Measurements from ENCODE around the gene OASL. TPM values are rescaled to one million over a fixed set of nuclear protein-coding genes. Genes with fewer than 3 reads are reported as not detected.

OASL gene
- total RNA-seq, 1 donor from 2014 or later: 3.0 TPM

GRCh38 chr12:120999191-121000120, 39.6 kb downstream of the OASL start:
- Mint-ChIP-seq H3K9me3 (peaks cover 9% of the 10 kb centered on the region), H3K4me3 (no peak overlapping the region), H3K27me3 (peaks cover 2% of the 10 kb centered on the region), H3K36me3 (ENCODE audit: low read depth) (peaks cover 10% of the 10 kb centered on the region), H3K27ac (no peak overlapping the region), H3K4me1 (no peaks in the 10 kb centered on the region)
- DNase-seq: no peak
- intact Hi-C loops (cut with micrococcal nuclease): no loop called here

- DNase-seq: no peak
- Mint-ChIP-seq H3K4me3 (no peak overlapping the region), H3K9me3 (peaks cover 9% of the 10 kb centered on the region), H3K27me3 (peaks cover 2% of the 10 kb centered on the region), H3K27ac (no peak overlapping the region), H3K36me3 (ENCODE audit: low read depth) (peaks cover 6% of the 10 kb centered on the region), H3K4me1 (no peaks in the 10 kb centered on the region)
- intact Hi-C loops (cut with micrococcal nuclease): no loop called here
Observed at GRCh38 chr12:120998435-120998834, 40.6 kb downstream of the OASL start.

GRCh38 chr12:120997448-120997847, 41.6 kb downstream of the OASL start:
- intact Hi-C loops (cut with micrococcal nuclease): no loop called here

DNA sequence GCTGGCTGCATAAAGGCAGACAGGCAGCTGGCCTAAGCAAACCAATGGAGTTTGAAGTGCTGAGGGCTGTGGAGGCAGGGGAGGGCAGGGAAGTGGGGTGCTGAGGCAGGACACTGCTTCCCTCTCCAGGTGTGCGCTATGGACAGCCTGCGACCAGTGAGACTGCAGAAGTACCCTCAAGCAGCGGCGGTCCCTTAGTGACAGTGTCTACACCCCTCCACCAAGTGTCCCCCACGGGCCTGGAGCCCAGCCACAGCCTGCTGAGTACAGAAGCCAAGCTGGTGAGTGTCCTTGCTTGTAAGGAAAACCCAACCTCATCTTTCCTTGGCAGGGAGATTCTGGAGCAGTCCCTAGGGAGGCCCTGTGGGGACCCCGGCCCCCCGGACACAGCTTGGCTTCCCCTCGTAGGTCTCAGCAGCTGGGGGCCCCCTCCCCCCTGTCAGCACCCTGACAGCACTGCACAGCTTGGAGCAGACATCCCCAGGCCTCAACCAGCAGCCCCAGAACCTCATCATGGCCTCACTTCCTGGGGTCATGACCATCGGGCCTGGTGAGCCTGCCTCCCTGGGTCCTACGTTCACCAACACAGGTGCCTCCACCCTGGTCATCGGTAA, 42.8 kb downstream of the OASL start:
- no peaks in the 10 kb centered on the region for H3K4me1 Mint-ChIP-seq
- no peak overlapping the region for H3K4me3 Mint-ChIP-seq

More at GRCh38 chr12:120997448-120997847, 41.6 kb downstream of the OASL start:
- Mint-ChIP-seq H3K9me3 (peaks cover 9% of the 10 kb centered on the region), H3K36me3 (ENCODE audit: low read depth) (peaks cover under 1% of the 10 kb centered on the region), H3K27ac (no peak overlapping the region), H3K4me1 (no peaks in the 10 kb centered on the region), H3K4me3 (no peak overlapping the region), H3K27me3 (peaks cover 2% of the 10 kb centered on the region)
- no peak for DNase-seq

DNA sequence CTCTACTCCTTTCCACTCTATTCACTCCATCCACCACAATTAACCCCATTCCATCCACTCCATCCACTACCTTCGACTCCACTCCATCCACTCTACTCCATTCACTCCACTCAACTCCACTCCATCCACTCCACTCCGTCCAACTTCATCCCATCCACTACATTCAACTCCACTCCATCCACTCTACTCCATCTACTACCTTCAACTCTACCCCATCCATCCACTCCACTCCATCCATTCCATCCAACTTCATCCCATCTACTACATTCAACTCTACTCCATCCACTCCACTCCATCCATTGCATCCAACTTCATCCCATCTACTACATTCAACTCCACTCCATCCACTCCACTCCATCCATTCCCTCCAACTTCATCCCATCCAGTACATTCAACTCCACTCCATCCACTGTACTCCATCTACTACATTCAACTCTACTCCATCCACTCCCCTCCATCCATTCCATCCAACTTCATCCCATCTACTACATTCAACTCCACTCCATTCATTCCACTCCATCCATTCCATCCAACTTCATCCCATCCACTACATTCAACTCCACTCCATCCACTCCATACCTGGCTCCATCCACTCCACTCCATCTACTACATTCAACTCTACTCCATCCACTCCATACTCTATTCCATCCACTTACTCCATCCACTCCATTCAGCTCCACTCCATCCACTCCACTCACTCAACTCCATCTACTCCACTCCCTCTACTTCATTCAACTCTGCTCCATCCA, 44.3 kb downstream of the OASL start:
- H3K4me3 Mint-ChIP-seq: no peak overlapping the region
- H3K27ac Mint-ChIP-seq: no peak overlapping the region
- H3K4me1 Mint-ChIP-seq: no peaks in the 10 kb centered on the region
- DNase-seq: no peak
- H3K36me3 Mint-ChIP-seq (ENCODE audit: low read depth): no peaks in the 10 kb centered on the region
- peaks cover 2% of the 10 kb centered on the region for H3K27me3 Mint-ChIP-seq
- intact Hi-C loops (cut with micrococcal nuclease): no loop called here
- H3K9me3 Mint-ChIP-seq: peaks cover 9% of the 10 kb centered on the region

More for the DNA sequence above, 42.8 kb downstream of the OASL start:
- Mint-ChIP-seq H3K27me3 (peaks cover 2% of the 10 kb centered on the region), H3K27ac (no peak overlapping the region), H3K9me3 (peaks cover 9% of the 10 kb centered on the region), H3K36me3 (ENCODE audit: low read depth) (no peaks in the 10 kb centered on the region)
- DNase-seq: no peak
- intact Hi-C loops (cut with micrococcal nuclease): no loop called here

GRCh38 chr12:120994059-120994458, 45.0 kb downstream of the OASL start:
- peaks cover 2% of the 10 kb centered on the region for H3K27me3 Mint-ChIP-seq
- no peak for DNase-seq
- no peaks in the 10 kb centered on the region for H3K36me3 Mint-ChIP-seq (ENCODE audit: low read depth)
- no peak overlapping the region for H3K27ac Mint-ChIP-seq
- H3K4me1 Mint-ChIP-seq: no peaks in the 10 kb centered on the region
- intact Hi-C loops (cut with micrococcal nuclease): no loop called here
- no peak overlapping the region for H3K4me3 Mint-ChIP-seq
- H3K9me3 Mint-ChIP-seq: peaks cover 9% of the 10 kb centered on the region

DNA sequence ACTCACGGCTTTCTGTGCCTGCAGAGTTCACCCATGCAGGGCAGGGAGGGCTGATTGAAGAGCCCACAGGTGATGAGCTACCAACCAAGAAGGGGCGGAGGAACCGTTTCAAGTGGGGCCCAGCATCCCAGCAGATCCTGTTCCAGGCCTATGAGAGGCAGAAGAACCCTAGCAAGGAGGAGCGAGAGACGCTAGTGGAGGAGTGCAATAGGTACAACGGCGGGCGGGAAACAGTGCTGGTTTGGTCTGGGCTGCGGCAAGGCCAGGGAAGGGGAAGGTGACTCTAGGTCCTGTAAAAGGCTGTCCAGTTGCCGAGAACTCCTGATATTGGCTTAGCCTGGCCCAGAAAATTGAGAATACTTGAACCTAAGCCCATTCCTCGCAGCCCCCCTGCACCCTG, 45.5 kb downstream of the OASL start:
- no peak overlapping the region for H3K4me3 Mint-ChIP-seq
- intact Hi-C loops (cut with micrococcal nuclease): no loop called here
- no peak overlapping the region for H3K27ac Mint-ChIP-seq
- peaks cover 9% of the 10 kb centered on the region for H3K9me3 Mint-ChIP-seq
- no peaks in the 10 kb centered on the region for H3K4me1 Mint-ChIP-seq
- peaks cover 2% of the 10 kb centered on the region for H3K27me3 Mint-ChIP-seq
- H3K36me3 Mint-ChIP-seq (ENCODE audit: low read depth): no peaks in the 10 kb centered on the region
- DNase-seq: no peak

- H3K9me3 Mint-ChIP-seq: peaks cover 13% of the 10 kb centered on the region
- H3K4me1 Mint-ChIP-seq: no peaks in the 10 kb centered on the region
- intact Hi-C loops (cut with micrococcal nuclease): no loop called here
- no peaks in the 10 kb centered on the region for H3K36me3 Mint-ChIP-seq (ENCODE audit: low read depth)
- H3K27me3 Mint-ChIP-seq: peaks cover 2% of the 10 kb centered on the region
- DNase-seq: no peak
- no peak overlapping the region for H3K4me3 Mint-ChIP-seq
- no peak overlapping the region for H3K27ac Mint-ChIP-seq
Observed at GRCh38 chr12:120992989-120993388, 46.1 kb downstream of the OASL start.

GRCh38 chr12:120991965-120992364, 47.1 kb downstream of the OASL start:
- no peak for DNase-seq
- Mint-ChIP-seq H3K4me1 (no peaks in the 10 kb centered on the region), H3K27me3 (peaks cover 2% of the 10 kb centered on the region), H3K9me3 (peaks cover 13% of the 10 kb centered on the region), H3K36me3 (ENCODE audit: low read depth) (no peaks in the 10 kb centered on the region), H3K4me3 (no peak overlapping the region), H3K27ac (no peak overlapping the region)
- intact Hi-C loops (cut with micrococcal nuclease): no loop called here

DNA sequence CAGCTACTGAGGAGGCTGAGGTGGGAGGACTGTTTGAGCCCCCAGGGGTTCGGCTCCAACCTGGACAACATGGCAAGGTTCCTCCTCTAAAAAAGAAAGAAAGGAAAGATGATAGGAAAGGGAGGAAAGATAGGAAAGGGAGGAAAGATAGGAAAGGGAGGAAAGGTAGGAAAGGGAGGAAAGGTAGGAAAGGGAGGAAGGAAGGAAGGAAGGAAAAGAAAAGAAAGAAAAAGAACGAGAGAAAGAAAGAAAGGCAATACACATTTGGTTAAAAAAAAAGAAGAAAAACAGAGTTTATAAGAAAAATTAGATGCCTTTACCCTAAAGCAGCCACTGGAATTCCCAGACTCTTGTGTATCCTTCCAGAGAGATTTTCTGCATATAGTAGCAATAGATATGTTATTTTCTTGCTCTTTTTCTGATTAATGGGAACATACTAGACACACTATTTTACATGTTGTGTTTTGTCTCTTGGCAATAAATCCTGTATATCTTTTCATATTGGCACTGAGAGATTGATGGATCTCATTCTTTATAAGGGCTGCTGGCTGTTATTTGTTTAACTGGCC, 48.5 kb downstream of the OASL start:
- H3K36me3 Mint-ChIP-seq (ENCODE audit: low read depth): no peaks in the 10 kb centered on the region
- H3K9me3 Mint-ChIP-seq: peaks cover 13% of the 10 kb centered on the region
- H3K4me3 Mint-ChIP-seq: no peak overlapping the region
- H3K4me1 Mint-ChIP-seq: no peaks in the 10 kb centered on the region
- intact Hi-C loops (cut with micrococcal nuclease): no loop called here
- H3K27me3 Mint-ChIP-seq: no peaks in the 10 kb centered on the region
- no peak overlapping the region for H3K27ac Mint-ChIP-seq
- DNase-seq: no peak

DNA sequence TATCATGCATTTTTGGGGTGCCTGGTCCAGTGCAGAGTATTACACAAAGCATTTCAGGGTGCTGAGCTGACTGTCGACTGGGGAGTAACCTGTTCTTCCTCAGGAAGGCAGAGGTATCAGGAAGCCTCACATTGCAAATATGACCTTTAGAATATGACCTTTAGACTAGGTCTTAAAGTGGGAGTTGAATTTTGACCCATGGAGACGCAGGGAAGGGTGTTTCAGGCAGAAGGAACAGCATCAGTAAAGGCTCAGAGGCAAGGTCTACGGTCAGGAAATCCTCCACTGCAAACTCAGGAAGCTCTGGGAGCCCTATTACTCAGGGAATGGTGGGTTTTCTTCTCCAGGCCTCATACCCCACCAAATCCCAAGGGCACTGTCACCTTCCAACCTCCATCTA, 49.4 kb downstream of the OASL start:
- Mint-ChIP-seq H3K36me3 (ENCODE audit: low read depth) (no peaks in the 10 kb centered on the region), H3K27ac (no peak overlapping the region), H3K9me3 (peaks cover 7% of the 10 kb centered on the region), H3K27me3 (no peaks in the 10 kb centered on the region), H3K4me3 (no peak overlapping the region), H3K4me1 (no peaks in the 10 kb centered on the region)
- intact Hi-C loops (cut with micrococcal nuclease): no loop called here
- DNase-seq: no peak

GRCh38 chr12:120988658-120989057, 50.4 kb downstream of the OASL start:
- Mint-ChIP-seq H3K4me1 (no peaks in the 10 kb centered on the region), H3K9me3 (peaks cover 4% of the 10 kb centered on the region), H3K4me3 (no peak overlapping the region), H3K27ac (no peak overlapping the region), H3K36me3 (ENCODE audit: low read depth) (no peaks in the 10 kb centered on the region), H3K27me3 (no peaks in the 10 kb centered on the region)
- intact Hi-C loops (cut with micrococcal nuclease): no loop called here
- no peak for DNase-seq

DNA sequence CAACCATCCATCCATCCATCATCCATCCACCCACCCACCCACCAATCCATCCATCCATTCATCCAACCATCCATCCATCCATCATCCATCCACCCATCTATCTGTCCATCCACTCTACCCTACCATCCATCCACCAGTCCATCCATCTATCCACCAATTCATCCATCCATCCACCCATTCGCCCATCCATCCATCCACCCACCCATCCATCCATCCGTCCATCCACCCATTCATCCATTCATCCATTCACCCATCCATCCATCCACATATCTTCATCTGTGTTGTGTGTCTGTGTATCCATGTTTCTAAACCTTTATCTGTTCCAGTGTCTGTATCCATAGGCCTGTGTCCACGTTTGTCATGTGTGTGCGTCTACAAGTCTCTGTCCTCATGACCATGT, 50.8 kb downstream of the OASL start:
- Mint-ChIP-seq H3K36me3 (ENCODE audit: low read depth) (no peaks in the 10 kb centered on the region), H3K4me3 (no peak overlapping the region), H3K9me3 (peaks cover 4% of the 10 kb centered on the region), H3K4me1 (no peaks in the 10 kb centered on the region), H3K27ac (no peak overlapping the region), H3K27me3 (no peaks in the 10 kb centered on the region)
- intact Hi-C loops (cut with micrococcal nuclease): no loop called here
- DNase-seq: no peak

Measured in activated CD4-positive, alpha-beta T cell treated with anti-CD3 and anti-CD28 coated beads, Interleukin-2, amount 10 ng/mL, durations not matched to agents 24 days and 14 days (primary cell).